ENCODE data around the gene IMMP2L. TPM values are rescaled to one million over a fixed set of nuclear protein-coding genes. Genes with fewer than 3 reads are reported as not detected.
"Not testable (repeated sequence)": the region's sequence is repeated elsewhere in the genome, so short reads cannot be mapped to it uniquely, and the experiment has no call there.

Gene IMMP2L
- total RNA-seq, 1 experiment from 2014 or later = 28.7 TPM

DNA sequence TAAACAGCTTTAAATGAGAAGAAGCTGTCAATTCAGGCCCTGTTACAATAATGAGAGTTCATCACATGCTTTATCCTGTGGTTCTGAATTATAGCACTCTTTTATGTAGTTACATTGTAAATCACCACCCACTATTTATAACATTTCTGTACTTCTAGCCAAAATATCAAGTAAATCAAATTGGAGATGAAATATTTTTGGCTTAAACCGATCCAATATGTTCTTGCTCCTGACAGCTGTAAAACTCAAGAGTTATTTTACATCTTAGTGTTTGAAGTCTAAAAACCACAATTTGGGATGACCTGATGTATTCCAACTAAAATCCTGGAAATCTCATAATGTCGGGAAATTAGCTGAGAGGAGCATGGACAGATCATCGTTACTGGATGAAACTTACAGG is 842.6 kb downstream of the IMMP2L start:
- in situ Hi-C loops (cut with HindIII; ENCODE audit: low sequenced_read_pairs) = no loop called here

DNA sequence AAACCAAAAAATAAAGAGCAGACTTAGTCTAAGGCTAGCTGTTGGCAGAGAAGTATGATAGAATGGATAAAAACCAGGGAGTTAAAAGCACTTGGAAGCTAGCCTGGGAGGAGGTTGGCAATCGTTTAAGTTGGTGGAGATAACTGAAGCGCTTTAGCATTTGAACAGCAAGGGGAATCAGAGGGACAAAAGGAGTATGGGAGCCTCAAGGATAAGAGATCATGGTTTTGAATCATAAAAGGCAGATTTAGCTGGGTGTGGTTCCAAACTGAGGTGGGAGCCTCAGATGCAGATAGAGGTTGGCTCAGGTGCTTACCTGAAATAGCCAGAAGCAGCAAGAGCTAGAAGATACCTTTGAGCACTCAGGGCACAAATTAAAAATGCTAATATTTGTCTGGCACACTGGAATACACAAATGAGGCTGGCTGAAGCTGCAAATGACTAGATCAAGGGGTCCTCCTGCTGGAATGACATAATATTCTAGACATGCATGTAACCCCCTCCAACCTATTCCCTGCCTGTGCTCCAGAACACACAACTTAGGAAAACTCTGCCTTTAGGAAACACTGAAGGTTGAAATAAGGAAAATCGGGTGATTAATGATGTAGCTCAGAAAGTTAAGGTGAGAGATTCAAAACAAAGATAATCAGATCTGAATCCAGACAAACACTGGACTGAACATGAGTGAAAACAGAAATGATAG is 843.6 kb downstream of the IMMP2L start:
- in situ Hi-C loops (cut with HindIII; ENCODE audit: low sequenced_read_pairs) = no loop called here
- DNase-seq (ENCODE audit: low spot score) = no peak

More for the DNA sequence above, 842.6 kb downstream of the IMMP2L start:
- DNase-seq (ENCODE audit: low spot score) = no peak

GRCh38 chr7:110704225-110704624 is 858.1 kb downstream of the IMMP2L start:
- DNase-seq (ENCODE audit: low spot score) = no peak
- in situ Hi-C loops (cut with HindIII; ENCODE audit: low sequenced_read_pairs) = no loop called here

- DNase-seq (ENCODE audit: low spot score) = no peak
- in situ Hi-C loops (cut with HindIII; ENCODE audit: low sequenced_read_pairs) = no loop called here
Observed at GRCh38 chr7:110698576-110698975, 863.7 kb downstream of the IMMP2L start.

DNA sequence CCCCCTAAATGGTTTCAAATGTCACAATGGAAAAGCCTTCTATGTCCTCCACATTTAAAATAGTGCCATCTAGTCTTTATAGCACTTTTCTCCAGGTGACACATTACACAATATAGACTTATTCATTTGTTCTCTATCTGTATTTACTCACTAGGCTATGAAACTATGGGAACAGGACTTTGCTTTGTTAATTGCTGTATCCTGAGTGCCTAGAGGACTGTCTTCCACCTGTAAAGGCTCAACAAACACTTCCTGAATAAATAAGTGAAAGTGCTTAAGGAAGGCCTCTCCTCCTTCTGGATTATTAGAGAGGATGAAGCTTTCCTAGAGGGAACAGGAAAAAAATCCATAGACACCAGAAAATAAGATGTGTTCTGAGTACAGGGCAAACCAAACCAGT is 868.9 kb downstream of the IMMP2L start:
- no peak for DNase-seq (ENCODE audit: low spot score)
- in situ Hi-C loops (cut with HindIII; ENCODE audit: low sequenced_read_pairs) = no loop called here

DNA sequence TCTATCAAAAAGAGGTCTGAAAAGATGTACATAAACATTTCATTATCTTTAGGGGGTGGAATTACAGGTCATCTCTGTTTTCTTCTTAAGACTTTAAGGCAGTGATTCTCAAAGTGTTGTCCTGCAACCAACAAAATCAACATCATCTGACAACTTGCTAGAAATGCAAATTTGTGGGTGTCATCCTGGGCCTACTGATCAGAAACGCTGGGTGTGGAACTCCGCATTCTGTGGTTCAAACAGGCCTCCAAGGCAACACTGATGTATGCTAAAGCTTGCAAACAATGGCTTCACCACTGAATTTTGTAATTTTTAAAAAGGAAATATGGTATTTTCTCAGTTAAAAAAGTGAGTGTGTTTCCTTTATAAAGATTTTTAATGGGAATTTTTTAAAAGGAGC is 873.4 kb downstream of the IMMP2L start:
- in situ Hi-C loops (cut with HindIII; ENCODE audit: low sequenced_read_pairs) = no loop called here
- DNase-seq (ENCODE audit: low spot score) = no peak

DNA sequence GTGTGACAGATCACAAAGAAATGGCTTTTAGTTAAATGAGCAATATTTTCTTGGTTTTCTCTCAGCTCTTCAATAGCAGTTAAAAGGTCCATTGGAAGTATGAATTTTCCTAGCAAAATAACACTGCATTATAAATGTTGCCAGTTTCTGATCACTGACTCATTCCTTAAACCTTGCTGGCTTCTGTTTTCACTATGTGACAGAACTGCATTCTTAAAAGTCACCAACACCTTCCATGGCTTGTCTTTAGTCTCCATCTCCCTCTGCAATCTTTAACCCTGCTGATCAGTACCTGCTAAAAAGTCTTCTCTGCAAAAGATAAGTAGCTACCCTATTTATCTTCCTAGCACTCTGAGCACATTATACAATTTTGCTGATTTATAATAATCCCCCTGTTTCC is 876.4 kb downstream of the IMMP2L start:
- DNase-seq (ENCODE audit: low spot score) = no peak
- in situ Hi-C loops (cut with HindIII; ENCODE audit: low sequenced_read_pairs) = no loop called here

- no peak for DNase-seq (ENCODE audit: low spot score)
- in situ Hi-C loops (cut with HindIII; ENCODE audit: low sequenced_read_pairs) = no loop called here
Observed at GRCh38 chr7:110681941-110682340, 880.4 kb downstream of the IMMP2L start.

DNA sequence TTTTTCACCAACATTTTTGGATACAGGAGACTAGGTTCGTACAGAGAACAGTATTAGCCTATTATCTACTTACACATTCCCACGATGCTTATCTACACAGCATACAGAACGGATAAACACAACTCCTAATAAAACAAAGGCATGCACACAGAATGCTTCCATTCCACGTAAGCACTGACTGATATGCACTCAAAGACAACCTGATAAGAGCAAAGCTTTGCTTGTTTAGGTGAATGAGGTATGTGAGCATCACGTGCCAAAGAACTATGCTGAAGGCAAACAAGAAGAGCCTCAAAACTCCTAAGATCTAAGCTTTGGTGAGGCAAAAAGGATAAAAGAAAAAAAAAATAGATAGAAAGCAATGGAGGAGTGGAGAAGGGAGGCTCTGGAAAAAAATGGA is 884.9 kb downstream of the IMMP2L start:
- no peak for DNase-seq (ENCODE audit: low spot score)
- in situ Hi-C loops (cut with HindIII; ENCODE audit: low sequenced_read_pairs) = no loop called here

GRCh38 chr7:110676785-110677184 is 885.5 kb downstream of the IMMP2L start:
- no peak for DNase-seq (ENCODE audit: low spot score)
- in situ Hi-C loops (cut with HindIII; ENCODE audit: low sequenced_read_pairs) = no loop called here

DNA sequence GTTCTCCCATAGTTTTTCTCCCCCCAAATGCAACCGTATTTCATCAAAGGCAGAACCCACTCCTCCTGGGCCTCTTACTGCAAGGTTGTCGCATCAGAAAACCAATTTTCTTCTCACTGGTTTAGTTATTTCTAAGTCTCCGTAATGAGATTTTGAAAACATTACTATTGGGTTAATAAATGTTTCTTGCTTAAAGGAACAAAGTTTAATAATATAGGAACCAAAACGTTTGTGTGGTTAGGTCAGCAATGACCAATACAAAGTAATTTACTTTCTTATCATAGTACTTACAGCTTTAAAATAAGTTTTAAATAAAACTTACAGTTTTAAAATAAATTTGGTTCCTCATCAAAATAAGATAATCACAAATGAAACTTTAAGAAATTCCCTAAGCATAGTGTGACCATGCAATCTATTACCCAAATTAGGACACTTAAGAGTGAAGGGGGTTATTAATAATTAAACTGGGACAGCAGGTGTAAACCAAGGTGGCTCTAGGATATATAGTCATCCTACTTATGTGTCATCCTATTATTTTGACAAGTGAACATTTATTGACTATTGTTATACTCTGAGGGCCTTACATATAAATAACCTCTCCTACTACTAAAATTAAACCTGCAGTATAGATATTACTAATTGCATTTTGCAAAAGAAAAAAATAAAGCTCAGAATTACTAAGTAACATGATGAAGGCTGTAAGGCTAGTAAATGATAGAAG is 886.7 kb downstream of the IMMP2L start:
- no peak for DNase-seq (ENCODE audit: low spot score)
- in situ Hi-C loops (cut with HindIII; ENCODE audit: low sequenced_read_pairs) = no loop called here

DNA sequence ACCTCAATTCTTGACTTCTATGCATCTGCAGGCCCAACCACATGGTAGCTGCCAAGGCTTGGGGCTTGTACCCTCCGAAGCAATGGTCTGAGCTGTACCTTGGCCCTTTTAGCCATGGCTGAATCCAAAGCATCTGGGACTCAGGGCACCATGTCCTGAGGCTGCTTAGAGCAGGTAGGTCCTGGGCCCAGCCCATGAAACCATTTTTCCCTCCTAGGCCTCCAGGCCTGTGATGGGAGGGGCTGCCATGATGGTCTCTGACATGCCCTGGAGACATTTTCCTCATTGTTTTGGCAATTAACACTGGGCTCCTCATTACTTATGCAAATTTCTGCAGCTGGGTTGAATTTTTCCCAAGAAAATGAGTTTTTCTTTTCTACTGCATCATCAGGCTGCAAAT is 889.1 kb downstream of the IMMP2L start:
- DNase-seq (ENCODE audit: low spot score) = no peak
- in situ Hi-C loops (cut with HindIII; ENCODE audit: low sequenced_read_pairs) = no loop called here

GRCh38 chr7:110669410-110669809 is 892.9 kb downstream of the IMMP2L start:
- in situ Hi-C loops (cut with HindIII; ENCODE audit: low sequenced_read_pairs) = no loop called here

DNA sequence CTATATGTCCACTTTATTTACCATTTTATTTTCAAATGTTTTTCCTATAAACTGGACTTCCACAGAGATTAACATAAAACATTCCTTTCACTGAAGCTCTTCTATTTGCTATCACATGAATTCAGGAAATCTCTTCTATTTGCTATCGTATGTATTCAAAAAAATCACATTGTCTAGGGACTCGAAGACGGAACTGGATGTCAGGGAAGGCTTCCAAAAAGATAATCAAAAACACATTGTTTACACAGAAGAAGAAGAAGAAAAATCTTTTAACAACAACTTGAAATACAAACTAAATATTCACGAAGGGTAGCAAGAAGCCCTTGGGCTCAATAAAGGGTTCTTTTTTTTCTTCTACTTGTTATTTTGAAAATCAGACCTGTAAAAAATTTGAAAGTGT is 897.5 kb downstream of the IMMP2L start:
- in situ Hi-C loops (cut with HindIII; ENCODE audit: low sequenced_read_pairs) = no loop called here
- no peak for DNase-seq (ENCODE audit: low spot score)

More at GRCh38 chr7:110669410-110669809, 892.9 kb downstream of the IMMP2L start:
- DNase-seq (ENCODE audit: low spot score) = no peak

DNA sequence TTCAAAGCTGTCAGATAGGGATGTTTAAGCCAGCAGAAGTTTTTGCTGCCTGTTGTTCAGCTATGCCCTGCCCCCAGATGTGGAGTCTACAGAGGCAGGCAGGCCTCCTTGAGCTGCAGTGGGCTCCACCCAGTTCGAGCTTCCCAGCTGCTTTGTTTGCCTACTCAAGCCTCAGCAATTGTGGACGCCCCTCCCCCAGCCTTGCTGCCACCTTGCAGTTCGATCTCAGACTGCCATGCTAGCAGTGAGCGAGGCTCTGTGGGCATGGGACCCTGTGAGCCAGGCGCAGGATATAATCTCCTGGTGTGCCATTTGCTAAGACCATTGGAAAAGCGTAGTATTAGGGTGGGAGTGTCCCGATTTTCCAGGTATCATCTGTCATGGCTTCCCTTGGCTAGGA is 901.7 kb downstream of the IMMP2L start:
- in situ Hi-C loops (cut with HindIII; ENCODE audit: low sequenced_read_pairs); DNase-seq (ENCODE audit: low spot score): not testable (repeated sequence)

GRCh38 chr7:110650328-110650727 is 912.0 kb downstream of the IMMP2L start:
- in situ Hi-C loops (cut with HindIII; ENCODE audit: low sequenced_read_pairs) = no loop called here
- DNase-seq (ENCODE audit: low spot score) = no peak

GRCh38 chr7:110647266-110647665 is 915.0 kb downstream of the IMMP2L start:
- in situ Hi-C loops (cut with HindIII; ENCODE audit: low sequenced_read_pairs) = no loop called here
- no peak for DNase-seq (ENCODE audit: low spot score)

DNA sequence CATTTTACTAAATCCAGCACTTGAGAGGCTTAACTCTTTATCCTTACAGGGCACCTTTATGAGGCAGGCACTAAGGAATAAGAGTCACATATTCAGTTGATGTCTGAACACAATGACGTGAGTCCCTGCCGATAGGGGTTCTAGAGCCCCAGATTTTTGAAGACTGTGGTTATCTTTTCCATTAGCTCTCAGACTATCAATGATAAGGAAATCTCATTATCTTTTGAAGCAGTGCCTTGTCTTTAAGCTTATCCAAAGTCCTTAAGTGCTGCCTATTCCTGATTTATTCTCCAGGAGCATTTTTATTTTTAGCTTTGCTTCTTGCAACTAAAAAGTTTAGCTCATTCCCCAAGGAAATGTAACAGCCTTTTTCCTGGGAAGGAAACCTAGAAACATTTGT is 915.5 kb downstream of the IMMP2L start:
- in situ Hi-C loops (cut with HindIII; ENCODE audit: low sequenced_read_pairs) = no loop called here
- DNase-seq (ENCODE audit: low spot score) = no peak

DNA sequence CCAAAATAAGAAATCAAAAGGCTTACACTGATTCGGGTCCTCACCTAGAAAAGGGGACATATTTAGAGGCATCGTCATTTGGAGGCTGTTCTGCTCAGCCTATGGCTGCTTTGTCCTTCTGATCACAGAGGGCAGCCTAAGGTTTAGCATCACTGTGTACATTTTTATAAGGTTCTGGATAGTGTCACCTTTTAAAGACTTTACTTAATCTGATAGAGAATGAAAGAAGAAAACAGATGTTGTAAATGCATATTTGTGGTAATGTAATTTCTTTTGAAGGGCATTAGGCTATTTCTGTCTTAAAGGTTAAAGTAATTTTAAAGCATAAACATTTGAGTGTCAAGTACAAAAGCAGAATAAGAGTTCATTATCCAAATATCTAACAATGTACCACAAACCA is 916.7 kb downstream of the IMMP2L start:
- DNase-seq (ENCODE audit: low spot score) = no peak
- in situ Hi-C loops (cut with HindIII; ENCODE audit: low sequenced_read_pairs) = no loop called here

- DNase-seq (ENCODE audit: low spot score) = no peak
- in situ Hi-C loops (cut with HindIII; ENCODE audit: low sequenced_read_pairs) = no loop called here
Observed at GRCh38 chr7:110645060-110645459, 917.2 kb downstream of the IMMP2L start.

GRCh38 chr7:110637252-110637651 is 925.0 kb downstream of the IMMP2L start:
- in situ Hi-C loops (cut with HindIII; ENCODE audit: low sequenced_read_pairs) = no loop called here
- DNase-seq (ENCODE audit: low spot score) = no peak
